SU-DHL-6 (cell line): Measurements from ENCODE around the gene MME.

Experiments used
- CTCF ChIP-seq: fragments of 200-600 bp; sonication (generic); IDR thresholded peaks from one replicate; pipeline ENCODE4 v1.5.1; 2017; ENCODE audit warnings: antibody characterized with exemption, mild to moderate bottlenecking, low read length, moderate library complexity; ENCODE audit not compliant: insufficient read depth, poor library complexity, severe bottlenecking
- EZH2phosphoT487 ChIP-seq: fragments of 200-600 bp; sonication (generic), shearing (Covaris generic); conservative IDR thresholded peaks from 2 replicates; pipeline ENCODE4 v1.6.1; 2018; ENCODE audit warnings: mild to moderate bottlenecking, antibody characterized with exemption, low read length, moderate library complexity, mixed read lengths

GRCh38 chr3:155093261-155093660, 13.1 kb downstream of the MME start:
- TF ChIP-seq CTCF (no peak), EZH2phosphoT487 (no peak)
